Coronary artery (tissue), 2 donors: Measurements from ENCODE around the gene GPD1L.

ENCODE experiments used
- DNase-seq: peaks from one replicate; pipeline ENCODE4 v3.0.0-alpha.2; 2017; ENCODE audit warnings: low spot score
- H3K27ac ChIP-seq, 2 donors: fragments of 200-600 bp; sonication (generic); one replicate each; pipeline ENCODE4 v1.5.1; 2016 to 2019
- H3K4me3 ChIP-seq: fragments of 200-600 bp; sonication (generic); 2 replicates; pipeline ENCODE4 v1.5.1; 2016; ENCODE audit warnings: mild to moderate bottlenecking, moderate library complexity
- CTCF ChIP-seq: fragments of 200-600 bp; sonication (generic); IDR thresholded peaks from one replicate; pipeline ENCODE4 v1.5.1; 2019; ENCODE audit warnings: antibody characterized with exemption

Gene GPD1L

GRCh38 chr3:32165442-32165841, 59.0 kb downstream of the GPD1L start:
- DNase-seq, result no peak
- Histone ChIP-seq H3K27ac (no peak overlapping the region), H3K4me3 (no peak overlapping the region)
- no peak for TF ChIP-seq CTCF

- Histone ChIP-seq H3K4me3 (no peak overlapping the region), H3K27ac (no peak overlapping the region)
- no peak for TF ChIP-seq CTCF
- no peak for DNase-seq
Measured at GRCh38 chr3:32166654-32167053, 60.2 kb downstream of the GPD1L start.

- no peak for TF ChIP-seq CTCF
- Histone ChIP-seq H3K4me3 (no peak overlapping the region), H3K27ac (no peak overlapping the region)
- no peak for DNase-seq
Measured at GRCh38 chr3:32172420-32172819, 66.0 kb downstream of the GPD1L start.

- peak; percentile 28 for TF ChIP-seq CTCF
- no peak for DNase-seq
- Histone ChIP-seq H3K4me3 (no peak overlapping the region), H3K27ac (no peak overlapping the region)
Measured at GRCh38 chr3:32175607-32176197, 69.3 kb downstream of the GPD1L start.

- TF ChIP-seq CTCF, result no peak
- H3K27ac ChIP-seq, result no peak overlapping the region
- H3K4me3 ChIP-seq, result no peak overlapping the region
- DNase-seq, result no peak
Measured at GRCh38 chr3:32176989-32177701, 70.7 kb downstream of the GPD1L start.

GRCh38 chr3:32177702-32178198, 71.3 kb downstream of the GPD1L start:
- DNase-seq, result no peak
- TF ChIP-seq CTCF, result no peak
- H3K27ac ChIP-seq, result no peak overlapping the region
- H3K4me3 ChIP-seq, result no peak overlapping the region
